CD4-positive, alpha-beta T cell treated with Interleukin-21 for 1 hour (primary cell): ENCODE data around the gene COX20.

Source experiments
- DNase-seq: peaks from one replicate; pipeline ENCODE4 v3.0.0-alpha.2; 2020

Gene COX20

DNA sequence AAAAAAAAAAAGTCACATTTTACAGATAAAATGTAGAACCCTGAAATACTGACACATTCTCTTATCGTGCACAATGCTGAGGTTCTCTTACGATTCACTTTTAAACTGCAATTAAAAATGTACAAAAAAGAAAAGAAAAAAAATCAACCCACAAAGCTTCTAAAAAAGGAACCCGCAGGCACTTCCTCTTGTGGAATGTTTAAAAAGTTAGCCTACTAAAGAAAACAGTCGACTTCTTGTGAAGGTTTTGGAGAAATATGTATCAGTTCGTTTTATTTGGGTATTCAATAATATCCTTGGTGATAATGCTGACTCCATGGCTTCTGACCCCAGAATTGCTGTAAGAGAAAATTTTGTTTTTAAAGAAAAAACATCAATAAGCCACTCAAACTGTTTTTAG lies 18.7 kb downstream of the COX20 start:
- DNase-seq: no peak

DNA sequence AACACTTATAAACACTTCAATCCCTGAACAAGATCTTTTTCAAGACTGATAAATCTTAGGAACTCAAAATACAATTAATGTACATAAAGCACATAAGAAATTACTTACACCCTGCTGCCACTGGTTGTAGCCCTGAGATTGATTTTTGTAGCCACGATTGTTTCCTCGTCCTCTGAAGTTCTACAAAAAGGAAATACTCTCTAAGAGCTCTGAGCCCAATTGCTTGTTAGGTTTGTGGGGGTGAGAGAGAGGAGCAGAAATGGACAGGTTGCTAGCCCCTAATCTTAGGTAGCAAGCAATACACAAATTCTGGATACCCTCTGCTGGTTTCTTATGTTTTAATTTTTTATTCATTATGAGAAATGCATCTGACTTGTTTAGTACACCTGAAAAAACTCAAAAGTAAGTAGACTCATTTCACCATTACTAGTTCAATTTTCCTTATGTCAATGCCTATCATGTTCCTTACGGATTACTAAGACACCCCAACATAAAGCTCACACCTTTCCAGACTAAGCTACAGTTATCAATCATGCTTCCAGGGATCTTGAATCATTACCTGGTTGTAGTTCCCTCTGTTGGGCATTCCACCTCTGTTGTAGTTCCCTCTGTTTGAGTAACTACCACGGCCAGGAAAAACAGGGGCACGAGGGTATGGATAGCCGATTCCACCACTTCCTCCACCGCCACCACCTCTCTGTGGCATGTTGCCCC lies 19.6 kb downstream of the COX20 start:
- no peak for DNase-seq

DNA sequence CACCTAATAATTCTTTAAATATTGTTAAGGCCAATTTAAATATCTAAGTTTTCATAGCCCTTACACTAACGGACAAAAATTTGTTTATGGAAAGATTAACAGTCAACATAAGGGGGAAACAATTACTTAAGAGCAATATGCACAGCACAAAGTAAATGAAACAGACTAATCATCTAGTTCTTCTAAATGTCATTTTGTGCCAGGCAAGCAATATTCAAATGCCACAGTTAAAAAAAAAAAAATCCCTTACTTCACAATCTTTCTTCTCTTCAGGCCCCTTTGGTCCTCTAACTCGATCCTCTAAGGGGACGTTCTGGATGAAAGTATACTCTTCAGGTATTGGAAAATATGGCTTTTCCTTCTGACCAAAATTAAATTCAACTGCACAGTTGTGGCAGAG lies 22.3 kb downstream of the COX20 start:
- no peak for DNase-seq

DNA sequence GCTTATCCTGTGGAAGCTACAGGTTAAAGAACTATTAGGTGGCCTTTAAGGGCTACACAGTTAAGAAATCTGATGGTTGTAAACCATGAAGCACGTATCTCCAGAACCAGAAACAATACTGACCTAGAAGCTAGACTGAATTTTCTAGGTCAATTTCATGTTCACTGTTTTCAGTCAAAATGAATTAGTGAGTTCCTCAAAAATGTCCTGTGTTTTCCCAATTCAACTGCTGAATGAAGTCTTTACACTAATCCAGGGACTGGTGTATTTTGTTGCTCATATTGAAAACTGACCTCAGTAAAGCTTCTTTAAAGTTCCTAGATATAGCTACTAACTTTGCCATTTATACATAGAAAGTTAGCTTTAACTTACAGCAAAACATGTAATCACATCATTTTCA lies 22.9 kb downstream of the COX20 start:
- DNase-seq: no peak

DNA sequence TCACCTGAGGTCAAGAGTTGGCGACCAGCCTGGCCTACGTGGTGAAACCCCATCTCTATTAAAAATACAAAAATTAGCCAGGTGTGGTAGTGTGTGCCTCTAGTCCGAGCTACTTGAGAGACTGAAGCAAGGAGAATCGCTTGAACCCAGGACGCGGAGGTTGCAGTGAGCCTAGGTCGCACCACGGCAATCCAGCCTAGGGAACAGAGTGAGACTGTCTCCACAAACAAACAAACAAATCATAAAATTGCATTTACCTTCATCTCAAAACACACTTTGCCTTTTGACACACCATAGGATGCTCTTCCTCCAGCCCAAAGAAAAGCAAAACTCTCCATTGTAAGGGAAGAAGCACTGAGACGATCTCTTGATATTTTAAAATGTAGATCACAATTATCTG lies 24.6 kb downstream of the COX20 start:
- no peak for DNase-seq

DNA sequence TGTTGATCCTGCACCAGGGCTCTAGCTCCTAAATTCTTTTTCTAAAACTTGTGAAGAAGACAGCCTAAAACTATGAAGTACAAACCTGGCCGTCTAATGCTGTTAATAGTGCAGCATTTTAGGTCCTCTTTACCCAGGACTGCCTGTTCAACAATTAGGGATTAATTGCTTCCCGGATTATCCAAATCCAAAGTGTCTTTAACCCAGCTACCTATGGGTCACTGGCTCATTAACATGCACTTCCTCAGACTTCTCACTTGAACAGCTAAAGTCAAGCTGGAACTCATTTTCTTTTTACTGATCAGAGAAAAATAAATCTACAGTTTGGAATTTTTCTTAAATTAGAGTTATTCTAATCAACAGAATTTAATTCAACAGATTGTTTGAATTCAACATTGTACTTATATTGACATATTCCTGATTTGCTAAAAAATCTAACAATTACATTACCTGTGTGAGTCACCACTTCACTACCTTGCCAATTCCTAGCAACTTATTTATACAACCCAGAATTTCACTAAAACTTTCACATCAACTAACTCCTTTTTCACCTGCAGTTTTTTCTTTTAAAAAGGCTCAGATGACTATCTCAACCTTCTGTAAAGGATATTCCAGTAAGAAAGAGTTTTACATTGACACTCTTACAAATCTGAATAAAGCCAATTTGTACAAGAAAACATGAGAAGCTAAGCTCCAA lies 25.6 kb downstream of the COX20 start:
- no peak for DNase-seq

DNA sequence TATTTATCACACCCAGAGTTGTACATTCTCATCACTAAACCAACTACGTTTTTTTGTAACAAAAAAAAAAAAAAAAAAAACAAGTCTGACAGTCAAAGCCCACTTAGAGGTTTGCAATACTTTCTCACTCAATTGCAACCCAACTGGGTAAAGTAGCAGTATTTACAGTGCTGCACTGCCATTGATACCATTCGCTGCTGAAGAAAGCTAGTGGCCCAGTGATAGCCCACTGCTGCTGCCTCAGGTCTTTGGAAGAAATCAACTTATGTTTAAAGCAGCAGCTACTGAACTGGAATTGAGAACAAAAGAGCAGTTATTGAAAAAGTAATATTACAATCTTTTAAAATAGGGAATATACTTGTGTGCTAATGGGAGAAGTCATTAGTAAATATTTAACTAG lies 26.2 kb downstream of the COX20 start:
- DNase-seq: no peak

DNA sequence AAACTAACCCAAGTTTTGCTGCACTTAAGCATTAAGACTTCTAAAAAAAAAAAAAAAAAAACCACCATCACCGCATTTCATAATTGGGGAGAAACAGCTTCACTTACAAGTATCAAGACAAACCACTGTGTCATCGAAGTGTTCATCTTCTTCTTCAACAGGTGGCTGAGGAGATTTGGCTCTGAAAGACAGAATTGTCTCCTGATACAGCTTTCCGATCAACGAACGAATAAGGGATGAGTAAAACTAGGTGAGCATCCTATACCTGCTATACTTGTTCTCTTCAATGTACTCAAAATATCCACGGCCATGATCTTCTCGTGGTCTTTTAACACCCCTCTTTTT lies 26.9 kb downstream of the COX20 start:
- DNase-seq: peak; percentile 71

DNA sequence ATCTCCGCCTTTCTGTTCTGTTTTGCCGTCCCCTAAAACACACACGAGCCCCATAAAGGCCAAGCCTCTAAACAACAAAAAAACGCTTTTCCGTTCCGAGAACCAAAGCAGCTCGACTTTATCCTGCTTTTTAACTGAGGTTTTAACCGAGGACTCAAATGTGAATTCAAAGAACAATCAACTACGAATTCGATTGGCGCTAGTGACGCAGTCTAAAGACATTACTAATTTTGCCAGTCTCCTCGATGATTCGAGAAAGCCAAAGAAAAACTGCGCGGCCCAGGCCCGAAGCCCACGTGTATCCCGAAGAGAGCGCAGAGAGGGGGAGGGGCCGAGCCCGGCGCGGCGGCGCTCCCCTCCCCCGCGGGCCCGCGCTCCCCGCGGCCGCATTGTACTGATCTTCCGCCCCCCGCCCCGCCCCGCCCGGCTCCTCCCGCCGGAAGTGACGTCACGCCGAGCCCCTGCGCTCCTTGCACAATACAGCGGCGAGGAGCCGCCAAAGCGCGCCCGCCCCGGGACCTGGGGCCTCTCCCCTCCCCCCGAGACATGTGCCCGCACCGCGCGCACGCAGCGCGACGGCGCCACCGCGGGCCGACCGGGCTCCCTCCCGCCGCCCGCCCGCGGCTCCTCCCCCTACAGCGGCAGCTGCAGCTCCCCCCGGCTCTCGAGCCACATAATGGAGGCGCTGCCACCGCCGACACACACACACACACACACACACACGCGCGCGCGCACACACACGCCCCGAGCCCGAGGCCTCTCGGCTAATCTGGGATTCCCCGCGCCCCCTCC lies 27.4 kb downstream of the COX20 start:
- DNase-seq: peak; percentile 97

DNA sequence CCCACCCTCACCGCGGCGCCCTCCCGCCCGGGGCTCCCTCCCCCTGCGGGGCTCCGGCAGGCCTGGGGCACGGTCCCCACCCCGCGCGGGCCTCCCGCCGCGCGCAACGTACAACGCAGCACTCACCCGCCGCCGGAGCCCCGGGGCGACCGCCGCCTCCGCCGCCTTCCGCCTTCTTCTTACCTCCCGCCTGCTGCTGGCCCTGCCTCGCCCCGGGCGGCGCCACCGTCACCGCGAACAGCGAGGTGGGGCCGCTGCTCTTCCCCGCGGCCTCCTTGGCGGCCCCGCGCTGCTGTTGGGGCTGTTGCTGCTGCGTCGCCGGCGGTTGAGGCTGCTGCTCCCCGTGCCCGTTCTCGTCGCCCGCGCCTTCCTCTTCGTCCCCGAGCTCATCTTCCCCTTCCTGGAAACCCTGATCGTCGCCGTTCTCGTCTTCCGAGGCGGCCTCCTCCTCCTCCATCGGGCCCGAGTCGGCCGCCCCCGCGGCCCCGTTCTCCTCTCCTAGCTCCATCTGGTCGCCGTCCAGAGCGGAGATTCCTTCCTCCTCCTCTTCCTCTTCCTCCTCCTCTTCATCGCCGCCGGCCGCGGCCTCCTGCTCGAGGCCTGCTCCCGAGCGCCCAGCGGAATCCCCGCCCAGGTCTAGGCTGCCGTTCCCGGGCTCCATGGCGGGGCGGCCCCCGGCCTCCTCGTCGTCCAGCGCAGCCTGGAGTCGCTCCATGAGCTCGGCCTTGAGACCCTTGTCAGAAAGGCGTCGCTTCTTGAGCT lies 28.2 kb downstream of the COX20 start:
- DNase-seq: no peak

DNA sequence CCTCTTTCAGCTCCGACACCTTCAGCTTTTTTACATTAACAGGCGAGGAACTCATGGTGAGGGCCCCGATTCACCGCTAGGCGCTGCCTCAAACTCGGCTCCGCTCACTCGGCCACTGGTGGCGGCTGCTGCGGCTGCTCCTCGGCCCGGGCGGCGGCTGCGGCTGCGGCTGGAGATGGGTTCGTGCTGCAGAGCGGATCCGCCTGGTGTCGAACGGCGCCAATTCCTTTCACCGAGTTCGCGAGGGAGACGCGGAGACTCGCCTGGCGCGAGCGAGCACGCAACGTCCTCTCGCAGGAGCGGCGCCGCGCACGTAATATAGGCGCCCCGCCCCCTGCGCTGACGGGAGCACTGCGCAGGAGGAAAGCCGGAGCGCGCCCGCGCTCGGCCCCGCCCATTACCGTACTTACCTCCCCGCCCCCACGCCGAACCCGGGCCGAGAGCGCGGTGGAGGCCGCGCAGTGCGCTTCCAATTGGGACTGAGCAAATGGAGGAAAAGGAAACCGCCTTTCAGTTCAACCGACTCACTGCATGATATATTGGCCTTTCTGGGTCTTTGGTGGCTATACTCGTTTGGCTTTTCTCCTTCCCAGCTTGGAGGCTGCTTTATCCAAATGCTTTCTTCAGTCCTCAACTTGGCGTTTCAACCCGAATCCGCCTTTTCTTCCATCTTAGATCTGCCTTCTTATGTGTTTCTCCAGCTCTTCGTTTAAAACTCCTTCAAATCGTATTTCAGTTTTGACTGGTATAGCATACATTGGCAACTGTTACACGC lies 29.0 kb downstream of the COX20 start, which contains the start of gene HNRNPU:
Gene HNRNPU (minus strand): TSS at position 291 of the 775 bp plus-strand sequence. CDS start 236 bp downstream, at position 55.
- DNase-seq: peak; percentile 96

DNA sequence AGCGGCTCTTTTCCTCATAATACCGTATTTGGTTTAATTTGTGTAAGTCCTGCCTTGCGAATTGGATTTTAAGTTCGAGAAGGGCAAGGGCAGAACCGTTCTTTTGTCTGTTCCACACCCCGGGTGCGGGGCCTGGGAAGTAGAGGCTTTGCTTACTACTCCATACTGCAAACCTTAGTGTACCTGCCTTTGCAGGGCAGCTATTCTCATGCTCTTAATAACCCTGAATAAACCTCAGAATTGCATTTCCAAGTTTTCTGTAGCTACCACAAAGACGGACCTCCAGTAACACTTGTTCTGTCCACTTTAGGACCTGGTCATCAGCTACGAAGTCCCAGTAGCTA lies 29.5 kb downstream of the COX20 start:
- DNase-seq: no peak

DNA sequence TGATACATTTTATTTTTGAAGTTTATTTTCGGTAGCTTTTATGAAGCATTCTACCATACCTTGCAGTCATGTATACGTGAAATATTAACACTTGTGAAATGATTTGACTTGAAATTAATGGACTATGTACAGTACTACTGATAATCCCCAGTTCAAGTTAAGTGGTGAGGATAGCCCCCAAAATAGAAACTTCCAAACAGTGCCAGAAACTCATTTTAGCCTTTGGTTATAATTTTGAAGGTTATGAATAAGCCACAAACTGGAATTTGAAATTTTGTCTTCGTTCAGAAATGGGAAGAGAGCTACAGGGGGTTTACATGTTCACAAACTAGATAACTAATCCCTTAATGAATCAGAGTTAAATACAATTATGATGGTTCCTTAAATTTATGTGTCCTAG lies 30.4 kb downstream of the COX20 start:
- DNase-seq: no peak

DNA sequence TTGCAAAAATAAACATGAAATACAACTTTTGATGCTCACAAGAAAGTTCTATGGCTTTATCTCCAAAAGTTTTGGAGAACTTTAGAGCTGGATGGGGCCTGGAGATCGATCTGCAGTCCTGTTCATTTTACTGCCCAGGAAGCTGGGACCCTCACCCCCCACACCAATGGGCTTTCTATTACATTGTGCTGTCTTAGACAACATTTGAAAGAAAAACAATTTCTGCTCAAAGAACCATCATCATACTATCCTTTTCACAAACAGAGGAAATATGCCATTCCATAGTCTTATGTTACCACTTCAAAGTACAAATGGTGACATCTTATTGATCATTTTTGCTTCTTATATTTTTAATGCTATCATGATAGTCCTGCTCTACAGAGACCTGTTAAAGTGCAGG lies 30.9 kb downstream of the COX20 start:
- no peak for DNase-seq

DNA sequence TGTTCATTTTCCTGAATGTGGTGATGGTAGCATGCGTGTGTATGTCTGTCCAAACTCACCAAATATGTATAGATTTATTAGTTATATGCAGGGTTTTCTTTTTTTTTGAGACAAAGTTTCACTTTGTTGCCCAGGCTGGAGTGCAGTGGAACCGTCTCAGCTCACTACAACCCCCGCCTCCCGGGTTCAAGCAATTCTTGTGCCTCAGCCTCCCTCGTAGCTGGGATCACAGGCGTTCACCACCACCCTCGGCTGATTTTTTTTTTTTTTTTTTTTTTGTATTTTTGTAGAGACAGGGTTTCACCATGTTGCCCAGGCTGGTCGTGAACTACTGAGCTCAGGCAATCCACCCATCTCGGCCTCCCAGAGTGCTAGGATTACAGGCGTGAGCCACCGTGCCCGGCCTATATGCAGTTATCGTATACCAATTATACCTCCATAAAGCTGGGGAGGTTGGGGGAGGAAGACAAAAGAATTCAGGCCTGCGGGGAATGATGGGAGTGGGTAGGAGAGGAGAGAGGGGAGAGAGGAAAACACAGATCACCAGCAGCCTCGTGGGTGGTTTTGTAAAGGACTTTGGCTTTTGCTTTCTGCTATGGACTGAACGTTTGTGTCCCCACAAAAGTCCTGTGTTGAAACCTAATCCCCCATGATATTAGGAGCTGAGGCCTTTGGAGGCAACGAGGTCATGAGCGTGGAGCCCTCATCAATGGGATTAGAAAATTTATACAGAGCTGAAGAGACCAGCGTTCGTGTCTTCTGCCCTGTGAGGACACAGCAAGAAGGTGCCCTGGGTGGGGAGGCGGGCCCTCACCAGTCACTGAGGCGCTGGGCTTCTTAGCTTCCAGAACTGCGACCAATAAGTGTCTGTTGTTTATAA lies 33.3 kb downstream of the COX20 start:
- DNase-seq: no peak

DNA sequence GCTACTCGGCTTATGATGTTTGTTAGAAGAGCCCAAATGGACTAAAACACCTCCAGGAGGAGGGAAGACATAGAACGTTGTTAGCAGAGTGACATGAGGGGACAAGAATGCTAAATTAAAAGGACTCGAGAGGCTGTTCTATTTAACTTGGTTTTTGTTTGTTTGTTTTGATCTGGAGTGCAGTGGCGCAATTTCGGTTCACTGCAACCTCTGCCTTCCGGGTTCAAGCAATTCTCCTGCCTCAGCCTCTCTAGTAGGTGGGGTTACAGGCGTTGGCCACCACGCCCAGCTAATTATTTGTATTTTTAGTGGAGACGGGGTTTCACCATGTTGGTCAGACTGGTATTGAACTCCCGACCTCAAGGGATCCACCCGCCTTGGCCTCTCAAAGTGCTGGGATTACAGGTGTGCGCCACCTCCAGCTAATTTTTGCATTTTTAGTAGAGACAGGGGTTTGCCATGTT lies 33.9 kb downstream of the COX20 start:
- no peak for DNase-seq

DNA sequence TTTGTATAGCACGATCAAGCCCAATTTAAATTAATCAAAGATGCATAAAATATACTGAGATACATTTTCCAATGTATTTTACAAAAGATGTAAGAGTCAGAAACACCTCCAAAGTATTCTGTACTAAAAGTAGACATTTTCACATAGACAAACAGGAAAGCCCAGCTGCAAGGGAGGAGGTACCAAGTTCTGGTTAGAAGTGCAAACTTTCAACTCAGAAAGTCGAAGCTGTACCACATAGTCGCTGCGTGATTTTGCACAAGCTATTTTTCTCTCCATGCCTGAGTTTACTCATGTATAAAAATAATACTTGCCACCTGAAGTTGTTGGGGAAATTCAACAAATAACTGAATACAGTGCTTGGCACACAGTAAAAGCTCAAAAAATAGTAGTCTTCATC lies 34.5 kb downstream of the COX20 start:
- no peak for DNase-seq

DNA sequence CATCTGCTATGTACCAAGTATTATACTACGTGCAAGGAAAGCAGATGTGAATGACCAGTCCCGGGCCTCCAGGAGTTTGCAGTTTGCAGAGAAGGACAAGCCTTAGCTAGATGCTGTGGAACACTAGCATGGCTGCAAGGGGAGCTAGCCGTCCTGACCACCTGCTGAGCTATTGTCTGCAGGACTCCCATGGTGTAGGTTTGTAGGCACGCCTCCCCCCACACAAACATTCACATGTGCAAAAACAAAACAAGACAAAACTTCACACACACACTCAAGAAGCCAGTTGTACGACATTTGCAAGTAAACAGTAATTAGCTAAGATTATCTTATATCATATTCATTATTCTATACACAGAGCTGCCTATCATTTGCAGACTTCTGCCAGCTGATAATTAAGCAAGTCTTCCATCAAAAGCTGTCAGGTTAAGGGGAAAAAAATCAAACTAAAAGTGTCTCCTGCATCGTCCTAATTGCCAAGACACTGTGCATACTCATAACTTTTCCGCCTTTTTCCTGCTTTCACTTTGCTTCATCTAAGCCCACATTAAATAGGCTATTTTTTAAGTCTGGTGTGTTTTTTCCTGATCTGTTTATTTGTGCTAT lies 39.6 kb downstream of the COX20 start:
- no peak for DNase-seq

DNA sequence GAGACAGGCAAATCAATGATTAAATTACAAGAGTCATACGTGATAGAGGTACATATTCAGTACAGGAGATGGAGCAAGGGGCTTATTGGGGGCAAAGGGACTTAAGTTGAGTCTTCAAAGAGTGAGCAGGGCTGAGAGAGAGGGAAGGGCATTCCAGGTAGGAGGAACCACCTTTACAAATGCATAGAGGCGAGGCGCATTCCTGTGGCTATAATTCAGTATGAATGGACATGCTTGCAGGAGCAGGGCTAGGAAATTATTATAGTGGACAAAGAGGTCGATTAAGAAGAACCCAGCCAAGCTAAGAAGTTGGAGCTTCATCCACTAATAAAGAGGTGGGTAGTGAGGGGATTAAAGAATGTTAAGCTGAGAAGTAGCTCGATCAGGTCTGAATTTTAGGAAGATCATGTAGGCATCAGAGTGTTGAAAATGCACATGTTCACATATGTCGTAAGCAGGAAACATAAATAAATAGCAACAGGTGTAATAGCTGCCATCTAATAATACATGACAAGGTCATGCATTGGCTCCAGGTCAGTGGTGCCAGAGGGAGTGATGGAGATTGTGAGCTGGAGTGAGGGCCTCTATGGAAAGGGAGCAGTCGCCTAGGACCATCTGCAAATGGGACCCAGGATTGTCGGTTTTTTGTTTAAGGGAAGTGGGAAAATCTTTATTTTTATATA lies 40.9 kb downstream of the COX20 start:
- no peak for DNase-seq

DNA sequence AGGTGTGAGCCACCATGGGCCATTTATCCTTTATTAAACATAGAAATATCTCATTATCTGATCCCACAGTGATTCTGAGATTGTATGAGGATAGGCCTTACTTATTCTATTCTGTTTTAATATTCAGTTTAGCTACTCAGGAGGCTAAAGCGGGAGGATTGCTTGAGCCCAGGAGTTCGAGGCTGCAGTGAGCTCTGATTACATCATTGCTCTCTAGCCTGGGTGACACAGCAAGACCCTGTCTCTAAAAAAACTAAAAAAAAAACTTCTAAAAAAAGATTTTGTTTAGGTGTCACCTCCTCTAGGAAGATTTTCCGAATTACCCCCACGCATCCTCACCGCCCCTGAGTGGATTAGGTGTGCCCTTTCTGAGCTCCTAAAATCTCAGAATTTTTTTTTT lies 43.2 kb downstream of the COX20 start:
- no peak for DNase-seq
